ENCODE data around the gene ATXN2.

Gene ATXN2

DNA sequence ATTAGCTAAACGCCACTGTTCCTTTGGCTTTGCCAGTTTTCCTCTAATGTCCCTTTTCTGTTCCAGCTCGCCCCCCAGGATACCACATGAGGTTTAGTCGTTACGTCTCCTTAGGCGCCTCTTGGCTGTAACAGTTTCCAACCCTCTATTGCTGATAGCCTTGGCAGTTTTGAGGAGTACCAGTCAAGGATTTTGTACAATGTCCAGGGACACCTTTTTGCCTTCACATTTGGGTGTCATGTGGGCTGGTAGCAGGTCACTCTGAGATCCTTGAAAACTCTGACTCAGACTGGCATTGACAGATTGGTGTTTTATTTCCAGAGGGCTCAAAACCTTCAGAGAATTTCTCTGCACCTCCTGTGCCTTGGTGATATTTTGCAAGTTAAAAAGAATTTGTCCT is 179.3 kb downstream of the ATXN2 start:
- DNase-seq (ENCODE audit: low read depth): no peak

DNA sequence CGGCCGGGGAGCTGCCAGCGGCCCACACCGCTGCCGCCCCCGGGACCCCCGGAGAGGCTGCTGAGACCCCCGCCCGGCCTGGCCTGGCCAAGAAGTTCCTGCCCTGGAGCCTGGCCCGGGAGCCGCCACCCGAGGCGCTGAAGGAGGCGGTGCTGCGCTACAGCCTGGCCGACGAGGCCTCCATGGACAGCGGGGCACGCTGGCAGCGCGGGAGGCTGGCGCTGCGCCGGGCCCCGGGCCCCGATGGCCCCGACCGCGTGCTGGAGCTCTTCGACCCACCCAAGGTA is 180.6 kb downstream of the ATXN2 start:
- no peak for DNase-seq (ENCODE audit: low read depth)

DNA sequence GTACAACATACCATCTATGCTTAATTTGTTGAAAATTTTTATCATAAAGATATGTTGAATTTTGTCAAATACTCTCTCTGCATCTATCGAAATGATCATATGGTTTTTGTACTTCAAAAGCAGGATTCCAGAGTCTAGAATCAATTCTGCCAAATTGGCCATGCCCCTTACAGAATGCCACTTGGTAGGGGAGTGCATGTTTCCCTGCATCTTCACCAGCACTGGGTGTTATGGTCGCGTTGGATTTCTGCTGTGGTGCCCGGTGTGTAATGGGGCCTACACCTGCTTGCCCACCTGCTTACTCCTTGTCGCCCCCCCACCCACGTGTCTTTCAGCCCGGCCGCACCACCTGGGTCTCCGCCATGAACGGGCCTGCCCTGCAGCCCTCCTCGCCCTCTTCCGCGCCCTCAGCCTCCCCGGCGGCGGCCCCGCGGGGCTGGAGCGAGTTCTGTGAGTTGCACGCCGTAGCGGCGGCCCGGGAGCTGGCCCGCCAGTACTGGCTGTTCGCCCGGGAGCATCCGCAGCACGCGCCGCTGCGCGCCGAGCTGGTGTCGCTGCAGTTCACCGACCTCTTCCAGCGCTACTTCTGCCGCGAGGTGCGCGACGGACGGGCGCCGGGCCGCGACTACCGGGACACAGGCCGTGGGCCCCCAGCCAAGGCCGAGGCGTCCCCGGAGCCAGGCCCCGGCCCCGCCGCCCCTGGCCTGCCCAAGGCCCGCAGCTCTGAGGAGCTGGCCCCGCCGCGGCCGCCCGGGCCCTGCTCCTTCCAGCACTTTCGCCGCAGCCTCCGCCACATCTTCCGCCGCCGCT is 181.1 kb downstream of the ATXN2 start:
- DNase-seq (ENCODE audit: low read depth): no peak

DNA sequence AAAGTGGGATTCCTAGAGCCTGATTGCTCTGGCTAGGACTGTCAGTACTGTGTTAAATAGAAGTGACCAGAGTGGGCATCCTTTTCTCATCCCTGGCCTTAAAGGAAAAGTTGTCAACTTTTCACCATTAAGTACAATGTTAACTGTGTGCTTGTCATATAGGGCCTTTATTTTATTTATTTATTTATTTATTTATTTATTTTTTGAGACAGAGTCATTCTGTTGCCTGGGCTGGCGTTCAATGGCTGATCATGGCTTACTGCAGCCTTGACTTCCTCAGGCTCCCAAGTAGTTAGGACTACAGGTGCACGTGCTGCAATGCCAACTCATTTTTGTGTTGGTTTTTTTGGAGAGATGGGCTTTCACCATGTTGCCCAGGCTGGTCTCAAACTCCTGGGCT is 181.8 kb downstream of the ATXN2 start:
- no peak for DNase-seq (ENCODE audit: low read depth)

DNA sequence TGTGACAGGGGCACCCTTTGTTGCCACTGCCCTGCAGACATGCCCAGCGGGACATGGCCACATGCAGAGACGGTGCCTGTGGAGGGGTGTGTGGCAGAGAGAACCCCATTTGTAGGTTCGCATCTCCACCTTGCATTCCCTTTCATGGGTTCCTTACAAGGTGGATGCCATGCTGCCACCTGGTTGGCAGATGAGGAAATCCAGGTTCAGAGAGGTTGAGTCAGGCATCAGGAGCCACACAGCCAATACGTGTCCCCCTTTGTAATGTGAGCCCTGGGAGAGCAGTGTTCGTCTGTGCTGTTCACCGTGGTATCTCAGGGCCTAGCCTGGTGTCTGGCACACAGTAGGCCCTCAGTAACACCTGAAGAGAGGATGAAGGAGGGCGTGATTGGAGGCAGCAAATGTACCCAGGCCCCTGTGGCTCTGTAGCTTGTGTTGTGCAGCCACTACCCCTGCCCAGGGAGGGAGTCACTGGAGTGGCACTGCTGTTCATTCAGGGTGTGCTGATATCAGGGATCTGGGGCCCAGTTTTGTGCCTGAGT is 184.3 kb downstream of the ATXN2 start:
- DNase-seq (ENCODE audit: low read depth): no peak

DNA sequence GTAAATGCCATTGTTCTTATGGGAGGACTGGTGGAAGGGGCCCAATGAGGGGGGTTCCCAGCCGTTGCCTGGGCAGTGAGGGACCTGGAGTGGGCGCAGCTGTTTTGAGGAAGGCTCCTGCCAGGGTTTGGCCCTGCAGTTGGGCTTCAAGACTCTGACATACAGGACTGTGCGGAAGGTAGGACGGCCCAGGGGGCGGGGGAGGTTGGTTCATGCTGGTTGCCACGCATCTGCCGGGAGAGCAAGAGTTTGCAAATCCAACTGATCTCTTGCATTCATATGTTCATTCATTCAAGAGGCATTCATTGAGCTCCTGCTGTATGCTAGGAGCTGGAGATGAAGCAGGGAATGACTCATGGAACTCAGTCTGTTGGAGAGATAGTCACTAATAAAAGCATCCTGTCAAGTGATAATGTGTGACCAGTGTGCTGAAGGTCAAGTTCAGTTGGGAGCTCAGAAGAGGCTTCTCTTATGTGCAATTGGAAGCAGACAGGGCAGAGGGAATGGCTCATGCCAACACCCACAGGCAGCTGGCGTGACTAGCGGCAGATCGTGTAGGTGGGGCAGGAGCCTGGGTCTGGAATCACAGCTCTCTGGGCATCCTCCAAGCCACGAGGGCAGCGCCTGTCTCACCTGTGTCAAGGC is 185.6 kb downstream of the ATXN2 start:
- DNase-seq (ENCODE audit: low read depth): no peak

DNA sequence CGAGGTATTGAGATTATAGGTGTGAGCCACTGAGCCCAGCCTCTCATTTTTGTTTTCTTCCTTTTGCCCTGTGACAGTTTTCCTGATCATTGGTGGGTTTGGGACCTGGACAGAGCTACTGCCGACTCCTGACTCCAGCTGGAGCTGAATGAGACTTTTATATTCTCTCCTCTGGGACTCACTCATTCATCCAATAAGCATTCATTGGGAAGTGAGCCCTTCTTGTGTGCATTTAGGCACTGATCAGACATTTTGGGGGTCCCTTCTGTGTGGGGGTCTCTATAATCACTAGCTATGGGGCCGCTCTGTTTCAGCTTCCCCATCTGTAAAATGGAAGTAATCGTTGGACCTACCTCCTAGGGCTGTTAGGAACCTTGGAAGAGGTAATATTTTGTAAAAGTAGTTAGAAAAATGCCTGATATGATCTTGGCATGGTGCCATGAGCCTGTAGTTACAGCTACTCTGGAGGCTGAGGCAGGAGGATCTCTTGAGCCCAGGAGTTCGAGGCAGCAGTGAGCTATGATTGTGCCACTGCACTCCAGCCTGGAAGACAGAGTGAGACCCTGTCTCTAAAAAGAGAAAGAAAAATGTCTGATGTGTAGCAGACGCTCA is 186.2 kb downstream of the ATXN2 start:
- no peak for DNase-seq (ENCODE audit: low read depth)

DNA sequence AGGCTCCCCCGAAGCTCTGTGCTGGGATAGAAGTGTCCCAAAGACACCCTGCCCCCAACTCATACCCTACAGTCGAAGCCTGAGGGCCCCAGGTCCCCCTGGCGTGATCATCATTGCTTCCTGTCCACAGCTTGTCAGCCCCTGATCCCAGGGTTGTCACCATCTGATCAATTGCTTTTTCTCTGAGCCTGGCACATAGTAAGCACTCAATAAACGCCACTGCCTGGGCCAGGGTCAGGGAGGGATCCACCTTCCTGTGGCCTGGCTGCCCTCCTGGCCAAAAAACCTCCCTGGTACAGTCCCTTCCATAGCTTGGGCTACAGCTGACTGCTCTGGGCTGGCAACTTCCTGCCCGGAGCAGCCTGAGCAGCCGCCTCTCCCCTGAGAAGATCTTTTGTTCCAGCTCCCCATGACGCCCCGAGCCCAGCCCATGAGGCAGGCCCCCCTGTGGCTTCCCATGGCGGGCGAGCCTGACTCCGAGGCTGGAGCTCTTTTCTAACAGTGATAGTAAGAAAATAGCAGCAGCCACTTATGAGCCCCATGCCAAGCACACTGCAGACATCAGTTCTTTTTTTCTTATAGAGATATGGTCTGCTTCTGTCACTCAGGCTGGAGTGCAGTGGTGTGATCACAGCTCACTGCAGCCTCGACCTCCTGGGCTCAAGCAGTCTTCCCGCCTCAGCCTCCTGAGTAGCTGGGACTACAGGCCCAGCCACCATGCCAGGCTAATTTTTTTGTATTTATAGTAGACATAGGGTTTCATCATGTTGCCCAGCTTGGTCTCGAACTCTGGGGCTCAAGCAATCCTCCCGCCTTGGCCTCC is 186.9 kb downstream of the ATXN2 start:
- no peak for DNase-seq (ENCODE audit: low read depth)

DNA sequence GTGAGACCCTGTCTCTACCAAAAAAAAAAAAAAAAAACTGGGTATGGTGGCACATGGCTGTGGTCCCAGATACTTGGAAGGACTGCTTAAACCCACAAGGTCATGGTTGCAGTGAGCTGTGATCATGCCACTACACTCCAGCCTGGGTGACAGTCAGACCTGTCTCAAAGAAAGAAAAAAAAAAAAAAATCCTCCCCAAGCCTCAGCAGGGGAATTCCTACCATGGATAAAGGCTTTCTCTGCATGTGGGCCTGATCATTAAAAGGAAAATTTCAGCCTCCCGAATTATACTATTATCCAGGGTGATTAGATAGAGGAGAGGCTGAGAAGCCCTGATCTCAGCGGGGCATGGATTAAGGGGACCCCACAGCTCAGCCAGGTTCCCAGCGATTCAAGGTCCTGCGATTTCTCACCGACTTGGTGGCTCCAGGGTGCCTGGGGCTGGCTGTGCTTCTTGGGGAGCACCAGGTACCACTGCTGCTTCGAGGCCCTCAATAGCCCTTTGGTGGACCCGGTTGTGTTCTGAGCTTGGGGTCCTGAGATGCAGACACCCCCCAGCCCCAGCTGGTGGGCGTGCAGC is 187.8 kb downstream of the ATXN2 start:
- no peak for DNase-seq (ENCODE audit: low read depth)

DNA sequence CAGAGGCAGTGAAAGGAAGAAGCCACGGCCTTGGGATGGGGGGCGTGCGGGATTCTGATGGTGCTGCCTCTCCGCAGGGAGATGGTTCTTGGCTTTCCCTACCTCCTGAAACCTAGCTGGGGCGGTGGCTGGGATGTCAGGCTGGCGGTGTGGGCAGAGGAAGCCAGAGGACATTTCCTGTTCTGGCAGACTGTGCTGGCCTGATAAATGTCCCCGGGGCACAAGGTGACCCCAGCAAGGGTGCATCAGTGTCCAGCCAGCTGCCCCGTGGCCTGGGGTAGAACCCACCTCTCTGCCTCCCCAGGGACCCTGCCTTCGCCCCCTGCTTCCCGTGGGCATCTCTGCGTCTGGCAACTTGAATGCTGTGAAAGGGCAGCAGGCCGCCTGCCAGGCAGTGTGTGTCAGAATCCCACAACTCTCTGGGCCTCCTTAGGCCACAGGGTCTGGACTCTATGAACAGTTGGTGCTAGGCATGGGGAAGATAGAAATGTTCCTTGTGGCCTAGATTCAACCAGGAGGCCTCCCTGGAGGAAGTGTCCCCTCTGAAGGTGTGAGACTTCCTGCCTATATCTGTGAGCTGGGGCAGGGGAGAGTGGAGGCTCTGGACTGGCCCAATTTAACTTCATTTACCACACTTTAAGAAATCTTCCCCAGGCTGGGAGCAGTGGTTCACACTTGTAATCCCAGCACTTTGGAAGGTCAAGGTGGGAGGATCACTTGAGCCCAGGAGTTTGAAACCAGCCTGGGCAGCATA is 188.5 kb downstream of the ATXN2 start:
- no peak for DNase-seq (ENCODE audit: low read depth)

DNA sequence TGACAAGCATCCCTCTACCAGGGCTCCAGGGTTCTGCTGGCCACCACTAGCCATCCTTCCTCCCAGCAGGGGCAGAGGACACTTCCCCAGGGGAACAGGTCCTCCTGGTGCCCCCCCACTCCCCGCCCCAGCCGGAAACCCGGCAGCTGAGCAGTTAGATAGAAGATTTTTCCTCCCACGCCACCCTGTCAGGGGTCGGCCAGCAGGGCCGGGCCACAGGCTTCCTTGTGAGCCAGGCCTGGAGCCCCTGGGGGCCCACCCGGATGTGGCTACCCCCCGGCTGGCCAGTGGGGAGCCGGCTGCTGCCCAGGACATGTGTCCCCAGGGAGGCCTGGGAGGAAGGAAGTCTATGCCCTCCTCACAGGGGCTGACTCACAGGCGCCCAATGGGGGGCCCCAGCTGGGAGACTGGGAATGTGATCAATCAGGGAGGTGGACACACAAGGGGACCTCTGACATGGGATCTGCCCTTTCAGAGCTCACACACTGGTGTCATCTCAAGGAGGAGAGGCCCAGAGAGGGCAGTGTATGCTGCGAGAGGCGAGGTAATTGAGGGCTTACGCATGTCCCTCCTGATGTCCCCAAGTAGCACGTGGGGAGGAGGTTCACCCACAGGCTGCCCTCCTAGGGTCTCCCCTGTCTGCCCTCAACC is 189.2 kb downstream of the ATXN2 start:
- no peak for DNase-seq (ENCODE audit: low read depth)

DNA sequence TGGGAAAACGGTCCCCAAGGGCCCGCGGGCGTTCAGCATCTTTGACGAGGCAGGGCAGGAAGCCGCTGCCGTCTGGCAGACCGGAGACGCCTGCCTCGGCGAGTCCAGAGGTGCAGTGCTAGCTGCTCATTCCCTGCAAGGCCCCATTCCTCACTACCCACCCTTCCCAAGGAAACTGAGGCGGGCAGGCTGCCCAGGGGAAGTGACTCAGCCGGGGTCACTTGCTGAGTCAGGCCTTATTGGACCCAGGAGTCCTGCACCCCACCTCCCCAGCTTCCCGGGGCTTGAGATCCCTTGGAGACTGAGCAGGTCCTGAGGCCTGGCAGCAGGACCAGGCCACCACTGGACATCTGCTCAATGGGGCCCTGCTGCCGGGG is 189.7 kb downstream of the ATXN2 start:
- no peak for DNase-seq (ENCODE audit: low read depth)

DNA sequence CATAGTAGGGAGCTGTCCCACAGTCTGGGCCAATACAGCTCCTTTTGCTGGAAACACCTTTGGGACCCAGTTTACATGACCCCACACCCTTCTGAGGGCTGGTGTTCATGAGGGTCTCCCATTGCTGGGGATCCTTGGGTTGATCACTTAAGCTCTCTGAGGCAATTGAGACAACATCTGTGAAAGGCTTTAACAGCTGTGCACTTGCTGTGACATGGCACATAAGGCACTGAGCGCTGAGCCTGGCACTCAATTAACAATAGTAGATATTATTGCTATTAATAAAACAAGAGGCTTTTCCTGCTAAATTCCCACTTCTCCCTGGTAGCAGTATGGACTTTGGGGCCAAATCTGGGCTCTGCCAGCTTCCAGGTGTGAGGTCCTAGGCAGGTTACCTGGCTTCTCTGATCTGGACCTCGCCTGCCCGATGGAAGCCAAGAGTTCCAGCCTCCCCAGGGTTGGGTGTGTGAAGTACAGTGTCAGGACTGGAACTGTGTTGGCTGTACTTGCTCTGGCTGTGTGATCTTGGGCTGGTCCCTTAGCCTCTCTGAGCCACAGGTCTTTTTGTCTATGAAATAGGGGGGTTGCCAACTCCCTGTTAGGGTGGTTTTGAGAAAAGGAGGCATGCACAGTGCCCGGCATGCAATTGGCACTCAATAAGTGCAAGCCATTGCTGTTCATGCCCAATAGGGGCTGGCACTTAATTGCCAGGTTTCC is 190.3 kb downstream of the ATXN2 start:
- no peak for DNase-seq (ENCODE audit: low read depth)

DNA sequence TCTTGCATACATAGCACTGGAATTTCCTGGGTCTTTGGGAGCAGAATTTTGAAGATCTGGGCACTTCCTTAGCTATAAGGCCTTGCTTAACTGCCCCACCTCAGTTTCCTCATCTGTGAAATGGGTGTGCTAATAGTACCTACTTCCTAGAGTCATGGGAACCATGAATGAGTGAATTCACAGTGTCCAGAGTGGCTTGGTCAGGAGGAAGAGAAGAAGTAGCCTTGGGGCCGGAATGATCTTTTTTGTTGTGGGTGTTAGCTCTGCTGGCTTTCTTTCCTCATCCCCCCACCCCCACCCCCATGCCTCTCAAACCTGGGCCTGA is 191.0 kb downstream of the ATXN2 start:
- DNase-seq (ENCODE audit: low read depth): no peak

DNA sequence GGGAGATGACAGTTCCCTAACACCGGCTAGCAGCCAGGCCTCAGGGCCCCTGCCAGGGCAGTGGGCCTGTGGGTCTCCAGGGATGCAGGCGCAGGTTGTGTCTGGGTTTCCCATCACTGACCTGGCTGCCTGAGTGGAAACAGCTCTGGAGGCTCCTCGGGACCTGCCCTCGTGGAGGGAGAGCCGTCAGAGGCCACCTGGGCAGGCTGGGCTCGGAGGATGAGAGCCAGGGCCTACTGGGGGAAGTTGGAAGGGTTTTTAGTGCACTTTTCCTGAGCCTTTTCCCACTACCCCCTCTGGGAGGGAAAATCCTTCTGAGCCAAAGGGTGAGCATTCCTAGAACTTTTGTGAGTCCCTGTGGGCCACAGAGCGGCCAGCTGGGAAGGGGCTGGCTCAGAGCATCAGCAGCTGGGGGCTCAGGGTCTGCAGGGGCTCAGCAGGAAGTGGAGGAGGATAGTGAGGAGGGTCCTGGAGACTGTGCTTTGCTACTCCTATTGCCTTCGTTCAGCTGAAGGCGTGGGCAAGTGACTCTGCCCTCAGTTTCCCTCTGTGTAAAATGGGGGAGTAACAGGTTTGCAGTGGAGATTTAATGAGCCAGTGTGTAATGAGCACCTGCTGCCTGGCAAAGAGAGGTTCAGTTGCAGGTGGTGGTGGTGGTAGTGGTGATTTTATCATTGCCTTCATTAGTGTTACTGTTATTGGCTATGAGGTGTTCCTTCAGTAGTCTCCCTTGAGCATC is 191.6 kb downstream of the ATXN2 start:
- no peak for DNase-seq (ENCODE audit: low read depth)

DNA sequence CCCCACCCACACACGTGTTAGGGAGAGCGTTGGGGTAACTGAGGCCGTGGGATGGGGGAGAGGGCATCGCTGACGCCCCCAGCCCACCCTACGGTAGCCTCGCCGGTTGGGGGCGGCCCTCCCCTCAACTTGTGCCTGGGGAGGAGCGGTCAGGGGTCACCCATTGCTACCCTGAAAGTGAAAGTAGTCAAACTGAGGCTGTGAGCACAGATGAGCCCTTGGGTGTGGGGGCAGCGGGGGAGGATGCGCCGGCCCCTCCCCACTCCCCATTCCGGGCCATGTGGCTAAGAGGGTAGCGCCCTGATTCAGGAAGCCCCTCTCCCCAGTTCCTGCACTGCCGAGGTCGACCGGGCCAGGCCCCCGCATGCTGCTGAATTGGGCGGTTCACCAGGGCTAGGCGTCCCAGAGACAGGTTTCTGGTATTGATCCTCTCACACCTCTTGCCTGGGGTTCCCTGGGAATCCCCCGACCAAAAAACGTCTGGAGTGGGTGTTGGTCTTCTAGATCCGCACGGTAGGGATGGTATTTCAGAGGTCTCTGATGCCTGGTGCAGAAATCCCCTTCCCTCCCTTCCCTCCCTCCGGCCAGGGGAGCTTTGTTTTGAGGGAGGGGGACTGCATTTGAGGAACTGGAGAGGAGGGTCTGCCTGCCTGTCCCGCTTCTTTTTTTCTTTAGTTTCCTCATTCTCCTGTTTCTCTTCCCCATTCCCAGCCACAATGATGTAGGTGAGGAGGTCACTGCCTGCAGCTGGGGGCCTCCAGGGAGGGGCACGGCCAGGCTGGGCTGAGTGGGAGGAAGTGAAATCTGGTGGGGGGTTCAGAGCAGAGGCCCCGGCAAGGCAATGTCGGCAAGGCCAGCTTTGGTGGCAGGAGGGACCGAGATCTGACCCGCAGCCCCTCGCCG is 192.4 kb downstream of the ATXN2 start:
- DNase-seq (ENCODE audit: low read depth): no peak

DNA sequence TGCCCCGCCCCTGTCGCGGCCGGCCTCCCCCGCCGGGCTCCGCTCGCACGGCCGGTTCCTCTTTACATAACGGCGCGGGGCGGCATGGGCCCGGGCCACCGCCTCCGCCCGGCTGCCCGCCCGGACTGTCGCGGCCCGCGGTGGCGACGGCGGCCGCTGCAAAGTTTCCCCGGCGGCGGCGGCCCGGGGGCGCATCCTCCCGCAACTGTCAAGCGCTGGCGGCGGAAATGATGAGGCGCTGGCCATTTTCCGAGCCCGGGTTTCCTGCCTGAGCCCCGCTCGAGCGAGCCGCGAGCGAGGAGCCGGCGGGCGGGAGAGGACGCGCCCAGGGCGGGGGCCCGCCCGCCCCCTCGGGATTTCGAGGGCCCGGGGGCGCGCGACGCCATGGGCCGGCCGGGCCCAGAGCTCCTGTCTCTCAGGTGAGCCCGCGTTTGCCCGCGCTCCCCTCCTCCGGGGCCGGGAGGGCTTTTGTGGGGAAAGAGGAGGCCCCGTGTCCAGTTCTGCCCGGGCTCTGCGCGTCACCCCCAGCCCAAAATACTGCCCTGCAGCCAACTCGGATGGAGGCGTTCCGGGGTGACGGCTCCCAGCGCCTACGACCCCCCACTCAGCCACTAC is 193.1 kb downstream of the ATXN2 start, which contains the start of gene SH2B3:
Gene SH2B3, plus strand, starts transcription at position 65 of the 615 bp plus-strand sequence. CDS start 12,223 bp downstream, outside the sequence.
- DNase-seq (ENCODE audit: low read depth): peak; percentile 70

Data from activated T-helper 1 cell treated with Interleukin-2 at 50 U/mL for 16 hours (primary cell).